Choroid plexus epithelial cell (primary cell): ENCODE measurements around the gene PTPN23.

Source experiments
- DNase-seq: peaks from one replicate; pipeline ENCODE4 v3.0.0-alpha.2; 2010; ENCODE audit warnings: low read depth
- H3K4me3 ChIP-seq: 2 replicates; pipeline ENCODE4 v1.5.1; 2011; ENCODE audit warnings: low read depth, mild to moderate bottlenecking, control low read depth, low read length, moderate library complexity
- TF ChIP-seq, protein P1 (sequence below): conservative IDR thresholded peaks from 2 replicates; pipeline ENCODE4 v1.5.1; 2011; ENCODE audit warnings: low read depth, mild to moderate bottlenecking, control low read depth, inconsistent platforms, low read length, moderate library complexity

PTPN23 gene

DNA sequence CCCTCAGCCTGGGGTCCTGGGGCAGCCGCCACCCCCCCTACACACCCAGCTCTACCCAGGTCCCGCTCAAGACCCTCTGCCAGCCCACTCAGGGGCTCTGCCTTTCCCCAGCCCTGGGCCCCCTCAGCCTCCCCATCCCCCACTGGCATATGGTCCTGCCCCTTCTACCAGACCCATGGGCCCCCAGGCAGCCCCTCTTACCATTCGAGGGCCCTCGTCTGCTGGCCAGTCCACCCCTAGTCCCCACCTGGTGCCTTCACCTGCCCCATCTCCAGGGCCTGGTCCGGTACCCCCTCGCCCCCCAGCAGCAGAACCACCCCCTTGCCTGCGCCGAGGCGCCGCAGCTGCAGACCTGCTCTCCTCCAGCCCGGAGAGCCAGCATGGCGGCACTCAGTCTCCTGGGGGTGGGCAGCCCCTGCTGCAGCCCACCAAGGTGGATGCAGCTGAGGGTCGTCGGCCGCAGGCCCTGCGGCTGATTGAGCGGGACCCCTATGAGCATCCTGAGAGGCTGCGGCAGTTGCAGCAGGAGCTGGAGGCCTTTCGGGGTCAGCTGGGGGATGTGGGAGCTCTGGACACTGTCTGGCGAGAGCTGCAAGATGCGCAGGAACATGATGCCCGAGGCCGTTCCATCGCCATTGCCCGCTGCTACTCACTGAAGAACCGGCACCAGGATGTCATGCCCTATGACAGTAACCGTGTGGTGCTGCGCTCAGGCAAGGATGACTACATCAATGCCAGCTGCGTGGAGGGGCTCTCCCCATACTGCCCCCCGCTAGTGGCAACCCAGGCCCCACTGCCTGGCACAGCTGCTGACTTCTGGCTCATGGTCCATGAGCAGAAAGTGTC lies 30.2 kb downstream of the PTPN23 start:
- H3K4me3 ChIP-seq = no peak overlapping the region
- TF ChIP-seq, protein P1, sequence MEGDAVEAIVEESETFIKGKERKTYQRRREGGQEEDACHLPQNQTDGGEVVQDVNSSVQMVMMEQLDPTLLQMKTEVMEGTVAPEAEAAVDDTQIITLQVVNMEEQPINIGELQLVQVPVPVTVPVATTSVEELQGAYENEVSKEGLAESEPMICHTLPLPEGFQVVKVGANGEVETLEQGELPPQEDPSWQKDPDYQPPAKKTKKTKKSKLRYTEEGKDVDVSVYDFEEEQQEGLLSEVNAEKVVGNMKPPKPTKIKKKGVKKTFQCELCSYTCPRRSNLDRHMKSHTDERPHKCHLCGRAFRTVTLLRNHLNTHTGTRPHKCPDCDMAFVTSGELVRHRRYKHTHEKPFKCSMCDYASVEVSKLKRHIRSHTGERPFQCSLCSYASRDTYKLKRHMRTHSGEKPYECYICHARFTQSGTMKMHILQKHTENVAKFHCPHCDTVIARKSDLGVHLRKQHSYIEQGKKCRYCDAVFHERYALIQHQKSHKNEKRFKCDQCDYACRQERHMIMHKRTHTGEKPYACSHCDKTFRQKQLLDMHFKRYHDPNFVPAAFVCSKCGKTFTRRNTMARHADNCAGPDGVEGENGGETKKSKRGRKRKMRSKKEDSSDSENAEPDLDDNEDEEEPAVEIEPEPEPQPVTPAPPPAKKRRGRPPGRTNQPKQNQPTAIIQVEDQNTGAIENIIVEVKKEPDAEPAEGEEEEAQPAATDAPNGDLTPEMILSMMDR = no peak
- DNase-seq = no peak

DNA sequence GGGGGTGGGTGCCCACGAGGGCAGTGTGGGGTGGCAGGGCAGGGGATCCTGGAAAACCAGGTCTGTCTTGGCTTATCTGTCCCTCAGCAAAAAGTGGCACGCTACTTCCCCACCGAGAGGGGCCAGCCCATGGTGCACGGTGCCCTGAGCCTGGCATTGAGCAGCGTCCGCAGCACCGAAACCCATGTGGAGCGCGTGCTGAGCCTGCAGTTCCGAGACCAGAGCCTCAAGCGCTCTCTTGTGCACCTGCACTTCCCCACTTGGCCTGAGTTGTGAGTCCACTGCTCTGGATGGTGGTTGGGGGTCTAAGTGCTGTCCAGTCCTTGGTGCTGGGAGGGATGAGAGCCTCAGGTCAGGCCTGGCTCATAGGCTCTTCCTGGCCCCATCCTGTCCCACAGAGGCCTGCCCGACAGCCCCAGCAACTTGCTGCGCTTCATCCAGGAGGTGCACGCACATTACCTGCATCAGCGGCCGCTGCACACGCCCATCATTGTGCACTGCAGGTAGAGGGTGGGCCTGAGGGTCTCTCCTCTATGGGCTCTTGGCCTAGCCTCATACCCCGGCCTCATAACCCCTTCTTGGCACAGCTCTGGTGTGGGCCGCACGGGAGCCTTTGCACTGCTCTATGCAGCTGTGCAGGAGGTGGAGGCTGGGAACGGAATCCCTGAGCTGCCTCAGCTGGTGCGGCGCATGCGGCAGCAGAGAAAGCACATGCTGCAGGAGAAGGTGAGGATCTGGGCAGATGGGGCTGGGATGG lies 31.1 kb downstream of the PTPN23 start:
- TF ChIP-seq, protein P1 = no peak
- no peak for DNase-seq
- H3K4me3 ChIP-seq = no peak overlapping the region

DNA sequence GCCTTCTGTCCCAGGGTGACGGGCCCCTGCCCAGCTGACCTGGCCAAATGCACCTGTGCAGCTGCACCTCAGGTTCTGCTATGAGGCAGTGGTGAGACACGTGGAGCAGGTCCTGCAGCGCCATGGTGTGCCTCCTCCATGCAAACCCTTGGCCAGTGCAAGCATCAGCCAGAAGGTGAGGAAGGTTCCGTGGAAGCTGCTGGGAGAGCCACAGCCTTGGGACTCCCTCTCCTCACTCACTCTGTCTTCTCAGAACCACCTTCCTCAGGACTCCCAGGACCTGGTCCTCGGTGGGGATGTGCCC lies 31.6 kb downstream of the PTPN23 start:
- no peak overlapping the region for H3K4me3 ChIP-seq
- DNase-seq = no peak
- TF ChIP-seq, protein P1 = no peak

DNA sequence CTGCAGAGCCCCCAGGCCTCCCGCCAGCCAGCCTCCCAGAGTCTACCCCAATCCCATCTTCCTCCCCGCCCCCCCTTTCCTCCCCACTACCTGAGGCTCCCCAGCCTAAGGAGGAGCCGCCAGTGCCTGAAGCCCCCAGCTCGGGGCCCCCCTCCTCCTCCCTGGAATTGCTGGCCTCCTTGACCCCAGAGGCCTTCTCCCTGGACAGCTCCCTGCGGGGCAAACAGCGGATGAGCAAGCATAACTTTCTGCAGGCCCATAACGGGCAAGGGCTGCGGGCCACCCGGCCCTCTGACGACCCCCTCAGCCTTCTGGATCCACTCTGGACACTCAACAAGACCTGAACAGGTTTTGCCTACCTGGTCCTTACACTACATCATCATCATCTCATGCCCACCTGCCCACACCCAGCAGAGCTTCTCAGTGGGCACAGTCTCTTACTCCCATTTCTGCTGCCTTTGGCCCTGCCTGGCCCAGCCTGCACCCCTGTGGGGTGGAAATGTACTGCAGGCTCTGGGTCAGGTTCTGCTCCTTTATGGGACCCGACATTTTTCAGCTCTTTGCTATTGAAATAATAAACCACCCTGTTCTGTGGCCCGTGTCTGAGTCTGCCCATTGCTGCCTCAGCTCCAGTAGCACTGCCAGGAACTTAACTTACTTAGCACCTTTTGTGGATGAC lies 32.2 kb downstream of the PTPN23 start:
- no peak for DNase-seq
- TF ChIP-seq, protein P1 = peak; percentile 33
- H3K4me3 ChIP-seq = no peak overlapping the region

DNA sequence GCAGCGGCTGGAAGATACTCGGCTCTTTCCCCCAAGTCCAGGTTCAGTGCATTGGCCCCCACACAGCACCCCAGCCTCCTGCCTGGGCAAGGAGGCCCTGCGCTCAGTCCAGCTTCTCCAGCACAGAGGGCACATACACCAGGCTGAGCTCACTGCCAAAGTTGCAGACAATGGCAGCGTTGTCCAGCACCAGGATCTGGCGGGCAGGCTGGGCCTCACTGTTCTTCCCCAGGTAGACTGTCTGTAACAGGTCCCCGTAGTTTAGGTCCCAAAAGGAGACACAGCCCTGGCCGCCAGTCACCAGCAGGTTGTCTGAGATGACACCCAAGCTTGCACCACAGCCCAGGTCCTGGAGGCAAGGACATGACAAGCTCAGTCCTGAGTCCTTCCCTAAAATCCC lies 32.9 kb downstream of the PTPN23 start:
- no peak overlapping the region for H3K4me3 ChIP-seq
- TF ChIP-seq, protein P1 = no peak
- no peak for DNase-seq

DNA sequence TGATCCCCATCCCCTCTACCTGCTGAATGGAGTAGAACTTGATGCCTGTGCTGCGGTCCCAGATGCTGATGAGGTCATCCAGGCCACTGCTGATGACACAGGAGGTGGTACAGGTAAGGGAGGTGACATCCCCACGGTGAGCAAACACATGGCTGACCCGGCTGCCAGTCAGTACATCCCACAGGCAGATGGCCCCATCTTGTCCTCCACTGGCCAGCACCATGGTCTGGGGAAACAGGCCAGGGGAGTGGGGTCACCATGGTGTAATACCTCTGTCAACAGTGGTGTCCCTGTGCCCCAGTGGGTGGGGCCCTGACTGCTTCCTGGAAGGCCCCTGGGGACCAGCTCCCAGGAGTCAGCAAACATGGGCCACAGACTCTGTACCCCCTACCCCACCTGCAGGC lies 33.3 kb downstream of the PTPN23 start:
- no peak for DNase-seq
- TF ChIP-seq, protein P1 = no peak
- H3K4me3 ChIP-seq = no peak overlapping the region
